Embryonic facial prominence (tissue), 1 donor: ENCODE measurements around the gene RTP2.

ENCODE experiments used
- DNase-seq: peaks from one replicate; pipeline ENCODE4 v3.0.0-alpha.2; 2016; ENCODE audit errors: extremely low spot score

RTP2 gene

GRCh38 chr3:187702507-187703033 lies at the start of gene RTP2:
Gene RTP2, minus strand, starts transcription at chr3:187702557. Its CDS starts 429 bp downstream, at chr3:187702128.
- DNase-seq: no peak

- no peak for DNase-seq
Observed at GRCh38 chr3:187750513-187751123, 48.3 kb upstream of the RTP2 start.

GRCh38 chr3:187750006-187750512 lies 47.7 kb upstream of the RTP2 start:
- DNase-seq: peak; percentile 74

GRCh38 chr3:187748050-187748481 lies 45.7 kb upstream of the RTP2 start:
- DNase-seq: peak; percentile 78

GRCh38 chr3:187747506-187747905 lies 45.1 kb upstream of the RTP2 start:
- no peak for DNase-seq

GRCh38 chr3:187746442-187747281 lies 44.3 kb upstream of the RTP2 start:
- DNase-seq: no peak

GRCh38 chr3:187746059-187746441 lies 43.7 kb upstream of the RTP2 start:
- DNase-seq: no peak

- peak; percentile 97 for DNase-seq
Observed at GRCh38 chr3:187745201-187746058, 43.1 kb upstream of the RTP2 start, which contains the start of gene BCL6. Gene BCL6, minus strand, starts transcription at chr3:187745468. Its CDS starts 11,775 bp downstream, at chr3:187733693.

GRCh38 chr3:187744169-187745151 lies 42.1 kb upstream of the RTP2 start:
- peak; percentile 53 for DNase-seq

GRCh38 chr3:187743195-187744141 lies 41.1 kb upstream of the RTP2 start:
- DNase-seq: no peak

GRCh38 chr3:187742351-187743171 lies 40.2 kb upstream of the RTP2 start:
- no peak for DNase-seq

- DNase-seq: no peak
Observed at GRCh38 chr3:187741403-187742350, 39.3 kb upstream of the RTP2 start.

- no peak for DNase-seq
Observed at GRCh38 chr3:187740421-187741399, 38.4 kb upstream of the RTP2 start.

GRCh38 chr3:187739561-187740332 lies 37.4 kb upstream of the RTP2 start:
- peak; percentile 83 for DNase-seq

- no peak for DNase-seq
Observed at GRCh38 chr3:187739094-187739560, 36.8 kb upstream of the RTP2 start.
